ENCODE results near the gene ITGA5. TPM values are rescaled to one million over a fixed set of nuclear protein-coding genes. Genes with fewer than 3 reads are reported as not detected.

ITGA5 gene
- total RNA-seq, 1 experiment from 2014 or later, result 12.2 TPM

DNA sequence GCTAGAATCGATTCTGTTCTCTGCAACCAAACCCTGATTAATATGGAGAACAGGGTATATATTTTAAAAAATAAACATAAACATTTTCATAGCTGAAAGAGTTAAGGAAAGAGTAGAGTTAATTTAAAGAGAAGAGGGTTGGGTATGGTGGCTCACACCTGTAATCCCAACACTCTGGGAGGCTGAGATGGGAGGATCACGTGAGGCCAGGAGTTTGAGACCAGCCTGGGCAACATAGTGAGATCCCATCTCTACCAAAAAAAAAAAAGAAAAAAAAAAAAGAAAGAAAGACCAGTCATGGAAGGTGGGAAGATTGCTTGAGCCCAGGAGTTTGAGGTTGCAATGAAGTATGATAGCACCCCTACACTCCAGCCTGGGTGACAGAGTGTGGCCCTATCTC is 28.9 kb upstream of the ITGA5 start:
- Histone ChIP-seq H3K9me3 (ENCODE audit: control insufficient read depth, low read depth, low read length) (no peaks in the 10 kb centered on the region), H4K8ac (replicated peaks; ENCODE audit: insufficient read length, low read depth, low read length) (no peak overlapping the region), H3K23me2 (ENCODE audit: insufficient read length, low read depth, low read length, poor library complexity, severe bottlenecking) (no peaks in the 10 kb centered on the region), H3K4me2 (ENCODE audit: insufficient read depth, insufficient read length, low read length) (no peak overlapping the region), H3K4ac (ENCODE audit: low read depth, low read length) (no peak overlapping the region), H3K18ac (ENCODE audit: insufficient read length, low read depth, low read length) (no peak overlapping the region), H2BK12ac (ENCODE audit: insufficient read length, low read depth, low read length) (no peak overlapping the region), H3K14ac (ENCODE audit: insufficient read depth, low read length) (no peak overlapping the region), H3K27me3 (ENCODE audit: insufficient read depth, low read length) (peaks cover 62% of the 10 kb centered on the region), H3K79me2 (ENCODE audit: insufficient read depth, low read length) (no peaks in the 10 kb centered on the region), H4K5ac (ENCODE audit: insufficient read length, low read depth, low read length) (no peak overlapping the region), H2BK120ac (ENCODE audit: low read depth, low read length, poor library complexity, severe bottlenecking) (no peak overlapping the region), H3K9ac (ENCODE audit: extremely low read depth, insufficient read length, low read length) (no peak overlapping the region), H2AK5ac (ENCODE audit: insufficient read length, low read length) (no peak overlapping the region), H3K23ac (ENCODE audit: insufficient read length, low read depth, low read length) (no peak overlapping the region), H3K79me1 (ENCODE audit: insufficient read depth, low read depth, low read length, poor library complexity, severe bottlenecking) (no peaks in the 10 kb centered on the region), H2BK5ac (ENCODE audit: insufficient read length, low read length) (no peak overlapping the region), H3K4me1 (ENCODE audit: insufficient read depth, low read length) (no peaks in the 10 kb centered on the region), H3K27ac (ENCODE audit: insufficient read length, low read depth, low read length) (no peak overlapping the region), H4K91ac (ENCODE audit: insufficient read length, low read depth, low read length) (no peak overlapping the region), H2AFZ (ENCODE audit: low read length) (no peak overlapping the region), H3K56ac (ENCODE audit: insufficient read length, low read depth, low read length) (no peak overlapping the region), H3T11ph (ENCODE audit: low read length) (no peak overlapping the region), H4K20me1 (ENCODE audit: control insufficient read depth, insufficient read depth, insufficient read length) (no peaks in the 10 kb centered on the region), H2BK20ac (ENCODE audit: low read depth, low read length, poor library complexity, severe bottlenecking) (no peak overlapping the region), H2BK15ac (ENCODE audit: low read depth, low read length) (no peak overlapping the region)
- DNase-seq, result no peak
- Mint-ChIP-seq H3K4me3 (no peak overlapping the region), H3K36me3 (ENCODE audit: insufficient read depth in 1 of 3, low read depth in 3 of 3) (no peaks in the 10 kb centered on the region), H3K4me1 (peaks cover 7 to 12% of the 10 kb centered on the region in 2 experiments), H3K9me3 (peaks cover 0 to 2% of the 10 kb centered on the region in 2 experiments; a peak in 2 of 5 replicates), H3K27ac (no peak overlapping the region), H3K27me3 (ENCODE audit: low read depth) (peaks cover 99% of the 10 kb centered on the region)
- TF ChIP-seq, protein P1, sequence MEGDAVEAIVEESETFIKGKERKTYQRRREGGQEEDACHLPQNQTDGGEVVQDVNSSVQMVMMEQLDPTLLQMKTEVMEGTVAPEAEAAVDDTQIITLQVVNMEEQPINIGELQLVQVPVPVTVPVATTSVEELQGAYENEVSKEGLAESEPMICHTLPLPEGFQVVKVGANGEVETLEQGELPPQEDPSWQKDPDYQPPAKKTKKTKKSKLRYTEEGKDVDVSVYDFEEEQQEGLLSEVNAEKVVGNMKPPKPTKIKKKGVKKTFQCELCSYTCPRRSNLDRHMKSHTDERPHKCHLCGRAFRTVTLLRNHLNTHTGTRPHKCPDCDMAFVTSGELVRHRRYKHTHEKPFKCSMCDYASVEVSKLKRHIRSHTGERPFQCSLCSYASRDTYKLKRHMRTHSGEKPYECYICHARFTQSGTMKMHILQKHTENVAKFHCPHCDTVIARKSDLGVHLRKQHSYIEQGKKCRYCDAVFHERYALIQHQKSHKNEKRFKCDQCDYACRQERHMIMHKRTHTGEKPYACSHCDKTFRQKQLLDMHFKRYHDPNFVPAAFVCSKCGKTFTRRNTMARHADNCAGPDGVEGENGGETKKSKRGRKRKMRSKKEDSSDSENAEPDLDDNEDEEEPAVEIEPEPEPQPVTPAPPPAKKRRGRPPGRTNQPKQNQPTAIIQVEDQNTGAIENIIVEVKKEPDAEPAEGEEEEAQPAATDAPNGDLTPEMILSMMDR (conservative IDR thresholded peaks at IDR 0.05), result no peak
- no CpG with 5 or more reads among the region's 2 CpGs for WGBS (ENCODE audit: extremely low coverage, insufficient read length, low lambda C conversion rate)
